ENCODE measurements around the gene SARDH. TPM values are rescaled to one million over a fixed set of nuclear protein-coding genes. Genes with fewer than 3 reads are reported as not detected.

SARDH gene
- total and polyA plus RNA-seq, 2 of the 8 experiments (the other 6 are each of a cell fraction or from before 2014, with no cell fraction given): 6.4 to 7.4 TPM

- Histone ChIP-seq H3K4me3 (ENCODE audit: extremely low read depth in 1 of 4, insufficient read depth in 2 of 4, low read depth in 3 of 4, low read length in 4 of 4) (no peak overlapping the region), H3K9me3 (ENCODE audit: insufficient read depth in 2 of 2, low read depth in 1 of 2, low read length in 1 of 2) (no peaks in the 10 kb centered on the region), H3K36me3 (ENCODE audit: control insufficient read depth in 2 of 4, insufficient read depth in 4 of 4, low read length in 3 of 4) (no peaks in the 10 kb centered on the region), H2AK5ac (ENCODE audit: low read depth, low read length) (no peak overlapping the region), H3K14ac (ENCODE audit: insufficient read length) (no peak overlapping the region), H4K91ac (replicated peaks; ENCODE audit: insufficient read length, low read length) (no peak overlapping the region), H3K27ac (ENCODE audit: low read depth, low read length) (no peak overlapping the region), H3K4ac (replicated peaks; ENCODE audit: insufficient read length, low read depth, low read length) (no peak overlapping the region), H3K27me3 (replicated peaks in 1 of 4; ENCODE audit: control insufficient read depth in 3 of 4, extremely low read depth in 1 of 4, insufficient read depth in 3 of 4, low read length in 3 of 4) (no peaks in the 10 kb centered on the region), H3K4me2 (ENCODE audit: insufficient read depth in 1 of 2, low read depth in 2 of 2, low read length in 2 of 2) (no peak overlapping the region), H2BK5ac (ENCODE audit: low read depth, low read length) (no peak overlapping the region), H2AFZ (ENCODE audit: low read length) (no peak overlapping the region), H2BK120ac (replicated peaks; ENCODE audit: low read depth, low read length) (no peak overlapping the region), H4K20me1 (replicated peaks in 1 of 2; ENCODE audit: control insufficient read depth in 1 of 2, insufficient read depth in 2 of 2, low read length in 2 of 2) (no peaks in the 10 kb centered on the region), H3K18ac (ENCODE audit: extremely low read depth, low read length) (no peak overlapping the region; the same call in 1 of the 2 replicates), H3K56ac (replicated peaks; ENCODE audit: insufficient read length, low read depth, low read length) (no peak overlapping the region), H3K9ac (replicated peaks in 1 of 4; ENCODE audit: extremely low read depth in 1 of 4, low read depth in 3 of 4, low read length in 3 of 4) (no peak overlapping the region), H4K5ac (ENCODE audit: insufficient read length, low read depth, low read length) (no peak overlapping the region), H3K23me2 (ENCODE audit: low read depth, low read length) (no peaks in the 10 kb centered on the region), H3K79me1 (ENCODE audit: low read depth, low read length) (no peaks in the 10 kb centered on the region), H3K4me1 (replicated peaks in 1 of 4; ENCODE audit: control insufficient read depth in 3 of 4, insufficient read depth in 4 of 4, low read length in 3 of 4) (no peaks in the 10 kb centered on the region; a peak in 1 of 7 replicates), H2BK15ac (ENCODE audit: low read length) (no peak overlapping the region), H4K8ac (ENCODE audit: extremely low read depth, insufficient read depth, low read length) (no peak overlapping the region), H3K79me2 (ENCODE audit: control insufficient read depth in 1 of 2, insufficient read depth in 2 of 2, low read length in 2 of 2) (no peaks in the 10 kb centered on the region), H3K23ac (ENCODE audit: insufficient read length) (no peak overlapping the region), H2BK20ac (ENCODE audit: low read length) (no peak overlapping the region), H2BK12ac (ENCODE audit: low read depth, low read length) (no peak overlapping the region)
- ChIA-PET POLR2A (ENCODE audit: partially characterized antibody) (interaction anchor here (1.1 to 1.3 kb wide), 2 partner anchors 10 to 13 kb away, joined by 3 to 4 read pairs; no protein-coding TSS in a partner anchor), CTCF (ENCODE audit: partially characterized antibody) (interaction anchor here (0.7 to 1.9 kb wide), 5 partner anchors 10 to 355 kb away, joined by 3 to 6 read pairs (median 3); no protein-coding TSS in a partner anchor)
- 92% methylated on average over 19 of the region's 20 CpGs; no CpG with 5 or more reads in 1 of the 2 experiments for WGBS, 2 experiments (ENCODE audit: extremely low coverage in 1 of 2, insufficient coverage in 1 of 2, insufficient read length in 1 of 2, insufficient replicate concordance in 2 of 2, low coverage in 1 of 2, low lambda C conversion rate in 2 of 2, missing lambda C conversion rate in 1 of 2)
- TF ChIP-seq TAF7 (optimal IDR thresholded peaks at IDR 0.05; ENCODE audit: borderline replicate concordance, low read depth, low read length): no peak
- no peak for TF ChIP-seq JUN (IDR thresholded peaks at IDR 0.05; ENCODE audit: low read depth, low read length)
- TF ChIP-seq EZH2 (IDR thresholded peaks at IDR 0.05; ENCODE audit: low read depth, low read length, severe bottlenecking): no peak
- DNase-seq (ENCODE audit: low read depth in 1 of 2, low spot score in 2 of 2) (no peak), FAIRE-seq (no peak)
Measured at GRCh38 chr9:133682818-133683585, 55.1 kb downstream of the SARDH start.
